ENCODE data around the gene GIMAP2. TPM values are rescaled to one million over a fixed set of nuclear protein-coding genes. Genes with fewer than 3 reads are reported as not detected.
"Not testable (repeated sequence)": the region's sequence is repeated elsewhere in the genome, so short reads cannot be mapped to it uniquely, and the experiment has no call there.

The GIMAP2 gene
- polyA plus RNA-seq, 4 donors: 7.2 to 10.4 (median 8.2) TPM

GRCh38 chr7:150676276-150676675, 9.2 kb upstream of the GIMAP2 start:
- not testable (repeated sequence) for DNase-seq (ENCODE audit: low read depth in 4 of 4, low spot score in 3 of 4)

- not testable (repeated sequence) for DNase-seq (ENCODE audit: low read depth in 4 of 4, low spot score in 3 of 4)
Measured at GRCh38 chr7:150676854-150677253, 8.7 kb upstream of the GIMAP2 start.

- DNase-seq (ENCODE audit: low read depth in 4 of 4, low spot score in 3 of 4): not testable (repeated sequence)
Measured at GRCh38 chr7:150678601-150679000, 6.9 kb upstream of the GIMAP2 start.

GRCh38 chr7:150680364-150680763, 5.1 kb upstream of the GIMAP2 start:
- not testable (repeated sequence) for DNase-seq (ENCODE audit: low read depth in 4 of 4, low spot score in 3 of 4)

- DNase-seq (ENCODE audit: low read depth in 4 of 4, low spot score in 3 of 4): no peak
Measured at GRCh38 chr7:150686030-150686631, 625 bp downstream of the GIMAP2 start.

GRCh38 chr7:150688630-150689029, 3.1 kb downstream of the GIMAP2 start:
- no peak for DNase-seq (ENCODE audit: low read depth in 4 of 4, low spot score in 3 of 4)

GRCh38 chr7:150695654-150696053, 10.1 kb downstream of the GIMAP2 start:
- DNase-seq (ENCODE audit: low read depth in 4 of 4, low spot score in 3 of 4): no peak

GRCh38 chr7:150703209-150703608, 17.7 kb downstream of the GIMAP2 start:
- no peak for DNase-seq (ENCODE audit: low read depth in 4 of 4, low spot score in 3 of 4)

- DNase-seq (ENCODE audit: low read depth in 4 of 4, low spot score in 3 of 4): no peak
Measured at GRCh38 chr7:150715293-150715692, 29.8 kb downstream of the GIMAP2 start.

- DNase-seq (ENCODE audit: low read depth in 4 of 4, low spot score in 3 of 4): no peak
Measured at GRCh38 chr7:150715738-150716137, 30.2 kb downstream of the GIMAP2 start.

- DNase-seq (ENCODE audit: low read depth in 4 of 4, low spot score in 3 of 4): peak in 2 of 4 donors; percentile 1 to 12
Measured at GRCh38 chr7:150716368-150716767, 30.9 kb downstream of the GIMAP2 start, which contains the start of gene GIMAP1. Gene GIMAP1, plus strand, starts transcription at chr7:150716613. Its CDS starts 2,435 bp downstream, at chr7:150719048.

GRCh38 chr7:150716939-150717338, 31.4 kb downstream of the GIMAP2 start:
- DNase-seq (ENCODE audit: low read depth in 4 of 4, low spot score in 3 of 4): no peak

GRCh38 chr7:150717814-150718420, 32.4 kb downstream of the GIMAP2 start:
- no peak for DNase-seq (ENCODE audit: low read depth in 4 of 4, low spot score in 3 of 4)

GRCh38 chr7:150719436-150719835, 33.9 kb downstream of the GIMAP2 start:
- no peak for DNase-seq (ENCODE audit: low read depth in 4 of 4, low spot score in 3 of 4)

- DNase-seq (ENCODE audit: low read depth in 4 of 4, low spot score in 3 of 4): no peak
Measured at GRCh38 chr7:150719960-150720891, 34.7 kb downstream of the GIMAP2 start.

- DNase-seq (ENCODE audit: low read depth in 4 of 4, low spot score in 3 of 4): no peak
Measured at GRCh38 chr7:150721970-150722373, 36.5 kb downstream of the GIMAP2 start.

- DNase-seq (ENCODE audit: low read depth in 4 of 4, low spot score in 3 of 4): no peak
Measured at GRCh38 chr7:150722431-150722931, 37.0 kb downstream of the GIMAP2 start.

GRCh38 chr7:150723467-150723866, 38.0 kb downstream of the GIMAP2 start:
- no peak for DNase-seq (ENCODE audit: low read depth in 4 of 4, low spot score in 3 of 4)

- no peak for DNase-seq (ENCODE audit: low read depth in 4 of 4, low spot score in 3 of 4)
Measured at GRCh38 chr7:150727381-150727780, 41.9 kb downstream of the GIMAP2 start.

- DNase-seq (ENCODE audit: low read depth in 4 of 4, low spot score in 3 of 4): no peak
Measured at GRCh38 chr7:150728011-150728410, 42.5 kb downstream of the GIMAP2 start.

GRCh38 chr7:150728609-150729008, 43.1 kb downstream of the GIMAP2 start:
- no peak for DNase-seq (ENCODE audit: low read depth in 4 of 4, low spot score in 3 of 4)

All from right renal pelvis (tissue), 4 donors.